LHCN-M2 (cell line): Measurements from ENCODE around the gene SMARCD3. TPM values are rescaled to one million over a fixed set of nuclear protein-coding genes. Genes with fewer than 3 reads are reported as not detected.

Source experiments
- DNase-seq: peaks from one replicate; pipeline ENCODE4 v3.0.0-alpha.2; 2012; ENCODE audit warnings: low read depth
- total RNA-seq: library from RNA; depleted of rRNA; stranded (reverse); fragments of >200 nt; gene quantifications from 2 replicates; pipeline ENCODE4 v1.2.3, GENCODE V29; 2014

SMARCD3 gene
- total RNA-seq, 1 experiment from 2014 or later = 161 TPM

DNA sequence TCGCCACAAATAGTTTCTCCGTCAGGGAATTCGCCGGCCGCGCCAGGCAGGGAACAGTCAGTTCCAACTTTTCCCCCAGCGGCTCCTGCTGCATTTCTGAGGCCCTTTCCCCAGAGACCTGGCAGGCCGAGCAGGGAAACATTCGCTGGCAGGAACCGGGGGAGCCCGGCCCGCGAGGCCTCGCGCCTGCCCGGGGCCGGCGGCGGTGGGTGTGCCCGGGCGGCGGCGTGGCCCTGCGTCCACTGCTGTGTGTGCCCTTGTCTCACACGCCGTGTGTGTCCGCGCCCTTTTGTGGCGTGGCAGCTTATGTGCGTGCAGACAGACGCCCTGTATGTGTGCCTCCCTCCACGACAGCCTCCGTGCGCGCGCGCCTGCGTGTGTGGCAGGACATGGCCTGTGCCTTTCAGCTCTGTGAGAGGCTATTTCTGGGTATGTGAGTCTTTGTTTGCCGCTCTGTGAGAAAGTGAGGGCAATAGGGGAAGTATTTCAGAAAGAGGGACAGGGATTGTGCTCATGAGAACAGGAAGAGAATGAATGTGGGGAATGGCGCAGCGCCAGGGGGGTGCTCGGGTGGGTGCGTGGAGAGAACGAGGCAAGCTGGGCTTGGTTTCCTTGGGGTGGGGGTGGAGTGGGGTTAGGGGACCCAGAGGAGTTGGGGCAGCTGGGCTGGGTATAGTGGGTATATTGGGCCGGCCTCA lies 689 bp upstream of the SMARCD3 start:
- DNase-seq = peak; percentile 84

DNA sequence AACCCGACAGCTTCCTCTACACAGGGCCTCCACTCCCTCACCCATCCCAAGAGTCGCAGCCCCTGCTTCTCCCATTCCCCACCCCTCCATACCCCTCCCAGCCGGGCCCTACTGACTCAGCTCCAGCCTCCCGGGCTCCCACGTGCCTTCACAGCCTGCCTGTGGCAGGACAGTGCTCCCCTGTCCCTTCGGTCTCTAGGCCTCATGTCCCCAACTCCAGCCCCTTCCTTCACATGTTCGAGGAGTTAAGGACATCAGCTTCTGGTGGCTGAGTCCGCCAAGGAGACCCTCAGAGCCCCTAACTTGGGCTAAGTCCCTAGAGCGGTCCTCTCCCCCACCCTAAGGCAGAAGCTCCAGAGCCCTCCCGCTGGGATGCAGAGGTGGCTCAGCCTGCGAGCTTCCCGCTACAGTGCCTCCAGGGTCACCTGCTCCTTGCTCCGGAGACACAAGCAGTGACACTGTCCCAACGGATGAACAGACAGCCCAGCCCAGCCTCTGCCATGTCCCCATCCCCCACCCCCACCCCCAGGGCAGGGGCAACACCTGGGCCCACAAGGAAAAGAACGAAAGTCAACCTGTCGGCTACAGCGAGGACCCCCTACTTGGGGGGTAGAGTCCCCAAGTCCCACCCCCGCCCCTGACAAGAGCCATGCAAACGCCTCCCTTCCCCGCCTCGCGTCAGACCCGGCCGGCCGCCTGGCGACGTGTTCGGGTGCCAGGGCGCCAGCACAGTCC lies 716 bp downstream of the SMARCD3 start:
- DNase-seq = peak; percentile 79

DNA sequence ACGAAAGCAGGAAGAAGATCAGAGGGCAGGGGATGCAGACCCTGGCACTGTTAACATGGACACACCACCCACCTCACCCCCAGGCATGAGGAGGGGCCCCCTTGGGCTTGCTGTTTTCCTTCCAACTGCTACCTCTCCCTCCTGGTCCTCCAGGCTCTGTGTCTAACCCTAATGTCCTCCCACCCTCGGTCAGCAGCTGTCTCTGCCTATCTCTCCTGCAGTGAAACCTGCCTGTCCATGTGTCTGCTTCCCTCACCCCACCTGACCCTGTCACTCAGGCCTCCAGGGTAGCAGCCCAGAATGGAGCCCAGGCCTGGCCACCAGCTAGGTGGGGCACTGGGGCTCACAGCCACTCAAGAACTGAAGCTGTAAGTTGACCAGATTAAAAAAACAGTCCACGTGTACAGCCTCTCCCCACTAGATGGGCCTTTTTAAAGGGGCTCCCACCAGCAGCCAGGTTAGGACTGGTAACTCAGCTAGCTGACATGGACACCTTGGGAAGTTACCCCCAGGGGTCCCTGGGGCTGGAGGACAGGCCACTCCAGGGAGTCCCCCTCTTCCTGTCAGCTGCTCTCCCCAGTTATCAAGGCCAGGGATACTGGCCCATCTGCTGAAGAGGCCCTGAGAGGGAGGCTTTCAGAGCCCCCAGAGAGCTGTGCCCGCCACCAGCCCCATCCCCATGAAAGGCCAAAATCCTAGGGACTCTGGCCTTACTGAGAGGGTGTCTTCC lies 1.5 kb downstream of the SMARCD3 start:
- peak; percentile 100 for DNase-seq

DNA sequence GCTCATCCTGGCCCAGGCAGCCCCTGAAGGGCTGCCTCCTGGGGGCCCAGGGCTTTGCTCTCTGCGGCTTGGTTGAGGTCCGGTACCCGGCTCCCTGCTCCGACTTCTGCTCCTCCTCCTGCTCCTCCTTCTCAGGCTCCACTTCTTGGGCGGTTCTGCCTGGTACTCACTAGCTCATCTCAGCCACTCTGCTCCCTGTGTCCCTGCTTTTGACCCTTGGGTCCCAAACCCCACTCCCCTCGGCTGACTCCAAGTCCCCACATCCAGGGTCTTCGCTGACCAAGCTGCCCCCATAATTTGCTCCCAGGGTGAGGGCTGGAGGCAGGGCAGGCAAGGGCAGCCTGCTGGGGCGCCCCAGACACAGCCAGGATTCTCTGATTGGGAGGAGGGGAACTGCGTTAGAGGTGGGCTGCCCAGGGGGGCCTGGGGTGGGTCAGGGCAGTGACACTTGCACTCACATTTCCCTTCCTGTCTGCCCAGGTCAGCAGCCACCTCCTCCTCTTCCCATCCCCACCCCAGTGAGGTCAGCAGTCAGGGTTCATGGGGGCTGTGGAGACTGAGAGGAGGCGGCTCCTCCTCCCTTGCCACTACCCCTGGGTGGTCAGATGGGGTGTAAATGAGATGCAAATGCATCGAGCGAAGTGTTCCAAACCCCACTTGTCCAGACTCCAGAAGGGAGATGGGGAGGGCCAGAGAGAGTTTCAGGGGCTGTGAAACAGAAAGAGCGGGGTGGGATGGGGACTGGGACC lies 2.2 kb downstream of the SMARCD3 start:
- peak; percentile 74 for DNase-seq

DNA sequence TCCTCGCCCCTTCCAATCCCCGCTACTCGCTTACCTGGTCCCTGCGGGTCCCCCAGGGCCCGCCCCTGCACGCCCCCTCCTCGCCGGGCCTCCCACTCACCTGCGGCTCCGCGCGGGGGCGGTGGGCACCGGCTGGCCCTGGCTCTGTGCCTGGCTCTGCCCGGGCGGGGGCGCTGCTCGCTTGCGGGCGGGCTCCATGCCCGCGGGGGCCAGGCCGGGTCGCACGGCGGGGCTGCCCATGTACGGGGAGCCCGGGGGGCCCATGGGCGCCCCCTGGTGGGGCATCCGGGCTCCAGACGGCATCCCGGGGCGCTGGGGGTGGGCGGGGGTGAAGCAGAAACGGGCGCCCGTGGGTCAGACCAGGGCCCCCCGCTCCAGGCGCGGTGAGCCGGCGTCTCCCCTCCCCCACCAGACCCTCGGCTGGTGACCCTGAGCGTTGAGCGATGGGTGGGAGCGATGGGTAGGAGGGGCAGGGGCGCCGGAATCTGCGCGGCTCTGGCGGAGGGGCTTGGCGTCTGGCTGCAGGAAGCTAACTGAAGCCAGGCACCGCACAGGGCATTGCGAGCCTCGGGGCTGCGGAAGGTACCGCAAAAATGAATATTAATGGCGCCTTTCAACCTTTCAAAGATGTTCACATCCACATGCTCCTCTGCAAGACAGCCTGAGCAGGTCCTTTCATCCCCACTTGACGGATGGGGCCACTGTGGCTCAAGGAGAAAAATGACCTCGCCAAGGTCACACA lies 3.0 kb downstream of the SMARCD3 start:
- DNase-seq = peak; percentile 31

DNA sequence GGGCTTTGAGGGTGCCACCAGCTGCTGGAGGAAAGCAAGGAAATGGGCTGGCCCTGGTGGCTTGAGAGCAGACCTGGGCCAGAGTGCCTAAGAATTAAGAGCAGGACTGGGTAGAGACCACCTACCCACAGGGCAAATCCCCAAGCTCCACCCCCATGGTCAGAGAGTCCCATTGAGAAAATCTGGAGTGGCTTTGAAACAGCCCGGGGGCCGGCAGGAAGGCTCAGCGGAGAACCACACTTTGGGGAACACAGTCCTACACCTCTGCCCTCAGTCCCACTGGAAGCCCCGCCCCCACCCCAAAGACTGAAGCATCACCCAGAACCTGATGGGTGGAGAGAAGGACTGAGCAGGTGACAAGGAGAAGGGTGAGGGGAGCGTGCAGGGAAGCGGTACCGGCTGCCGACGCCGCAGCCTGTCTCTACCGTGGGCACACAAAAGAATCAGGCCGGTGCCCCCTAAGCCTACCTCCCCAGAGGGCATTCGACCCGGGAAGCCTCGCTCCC lies 3.6 kb downstream of the SMARCD3 start:
- DNase-seq = no peak

DNA sequence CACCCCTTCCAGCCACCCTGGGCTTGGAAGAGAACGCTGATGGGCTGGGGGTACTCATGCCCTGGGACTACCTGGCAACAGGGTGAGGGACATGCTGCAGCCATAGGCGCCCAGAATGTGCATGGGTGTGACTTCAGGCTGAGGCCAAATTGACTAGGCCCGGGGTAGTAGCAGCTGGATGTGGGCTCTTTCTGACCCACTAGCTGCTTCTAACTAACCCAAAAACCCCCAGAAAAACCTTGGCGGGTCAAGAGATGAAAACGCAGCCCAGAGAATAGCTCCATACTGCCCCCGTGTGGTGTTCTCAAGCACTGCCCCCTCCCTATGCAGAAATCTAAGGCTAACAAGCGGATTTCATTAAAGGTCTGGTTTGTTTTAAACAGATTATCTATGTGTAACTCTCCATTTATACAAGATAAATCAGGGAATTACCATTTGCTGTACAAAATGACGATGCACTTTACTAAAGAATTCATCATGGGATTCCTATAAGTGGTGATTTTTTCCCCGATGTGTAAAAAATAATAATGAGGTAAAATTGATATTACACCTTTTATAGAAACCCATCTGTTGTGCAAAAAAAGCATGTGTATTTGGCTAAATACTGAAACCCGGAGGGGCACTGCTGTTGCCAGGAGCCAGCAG lies 4.2 kb downstream of the SMARCD3 start:
- DNase-seq = peak; percentile 70

DNA sequence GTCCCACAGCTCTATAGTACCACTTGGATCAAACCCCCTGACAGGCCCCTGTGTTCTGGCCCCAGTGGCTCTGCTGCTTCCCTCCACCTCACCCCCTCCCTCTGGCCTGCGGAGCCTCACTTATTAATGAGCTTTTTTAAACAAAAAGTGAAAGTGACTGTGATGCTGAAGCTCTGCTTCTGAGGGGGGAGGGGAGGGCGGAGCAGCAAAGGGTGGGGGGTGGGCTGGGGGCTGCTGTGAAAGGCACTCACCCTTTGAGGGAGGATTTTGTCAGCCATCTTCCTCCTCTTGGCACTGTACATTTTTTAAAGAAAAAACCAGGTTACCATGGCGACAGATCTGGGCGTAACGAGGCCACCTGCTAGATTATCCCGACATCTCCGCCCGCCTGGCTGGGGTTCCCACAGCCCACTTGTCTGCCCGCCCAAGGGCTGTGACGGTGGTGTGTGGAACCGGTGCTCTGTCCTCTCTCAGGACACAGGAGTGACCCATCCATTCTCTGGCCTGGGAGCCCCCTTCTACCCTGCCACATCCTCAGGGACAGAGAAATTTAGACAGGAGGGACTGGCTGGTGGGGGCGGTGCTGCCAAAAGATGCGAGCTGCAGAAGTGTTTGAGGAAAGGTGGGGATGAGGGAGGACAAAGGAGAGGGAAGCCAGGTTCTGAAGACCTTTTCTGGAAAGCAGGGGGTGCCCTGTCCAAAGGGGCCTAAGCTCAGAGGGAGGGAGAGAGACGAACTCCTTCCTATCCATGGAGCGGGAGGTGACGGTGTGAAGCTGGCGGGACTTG lies 4.9 kb downstream of the SMARCD3 start:
- no peak for DNase-seq

DNA sequence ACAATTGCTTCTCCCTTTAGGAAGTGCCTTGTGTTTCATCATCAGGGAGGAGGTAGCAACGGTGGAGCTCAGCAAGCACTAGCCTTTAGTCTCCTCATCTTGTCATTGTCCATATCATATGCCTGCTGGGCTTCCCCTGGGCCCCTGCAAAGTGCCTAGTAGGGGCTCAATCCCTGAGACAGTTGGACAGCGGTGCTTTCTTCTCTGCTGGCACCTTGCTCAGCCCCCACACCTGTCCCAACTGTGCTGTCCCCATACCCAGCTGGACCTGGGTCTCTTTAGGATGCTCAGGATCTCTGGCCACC lies 5.5 kb downstream of the SMARCD3 start:
- no peak for DNase-seq

DNA sequence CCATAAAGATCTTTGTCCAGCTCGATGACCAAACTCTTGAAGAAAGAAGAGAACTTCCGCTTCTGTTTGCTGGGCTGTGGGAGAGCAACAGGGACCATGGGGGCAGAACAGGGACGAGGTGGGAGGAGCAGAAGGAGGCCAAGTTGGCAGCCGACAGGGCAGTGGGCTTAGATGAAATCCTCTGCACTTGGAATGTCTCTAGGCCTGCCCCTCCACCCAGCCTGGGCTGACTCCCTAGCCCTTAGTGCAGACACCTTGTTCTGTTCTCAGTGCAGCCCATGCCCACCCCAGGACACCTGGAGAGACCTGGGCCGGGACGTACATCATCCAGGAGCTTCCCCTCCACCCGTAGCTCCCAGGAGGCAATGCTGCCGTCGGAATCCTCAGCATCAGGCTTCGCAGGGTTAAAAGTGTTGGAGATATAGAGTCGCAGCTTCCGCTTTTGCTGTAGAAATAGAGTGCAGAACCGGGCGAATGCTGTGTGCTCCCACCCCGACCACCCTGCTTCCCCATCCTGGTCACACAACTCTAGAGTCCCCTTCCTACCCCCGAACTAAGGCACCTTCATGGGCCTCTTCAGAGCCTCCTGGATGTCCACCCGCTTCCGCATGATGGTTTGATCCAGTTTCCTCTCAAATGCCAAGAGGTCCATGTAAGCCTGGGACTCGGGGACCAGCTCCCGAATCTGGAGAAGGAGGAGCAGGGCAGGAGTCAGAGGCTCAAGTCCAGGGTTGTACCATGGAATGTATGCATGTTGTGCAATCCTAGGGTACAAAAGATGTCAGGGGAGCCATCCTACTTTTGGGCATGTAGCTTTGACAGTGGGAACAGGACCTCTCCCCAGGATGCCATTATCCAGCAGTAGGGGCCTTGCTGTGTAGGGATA lies 6.1 kb downstream of the SMARCD3 start:
- DNase-seq = no peak

DNA sequence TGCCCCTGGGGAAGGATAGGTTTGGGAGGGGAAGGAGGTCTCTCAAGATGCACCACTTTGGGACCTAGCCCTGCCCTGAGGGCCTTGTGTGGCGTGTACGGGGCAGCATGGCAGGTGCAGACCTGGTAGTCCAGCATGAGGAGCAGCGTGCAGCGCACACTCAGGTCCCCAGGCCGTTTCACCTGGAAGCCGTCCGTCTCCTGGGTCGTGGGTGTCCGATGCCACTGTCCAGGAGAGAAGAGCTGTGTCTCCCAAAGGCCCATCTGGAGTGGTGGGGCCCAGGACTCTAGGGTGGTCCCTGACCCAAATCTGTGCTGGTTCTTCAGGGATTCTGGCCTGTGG lies 6.8 kb downstream of the SMARCD3 start:
- no peak for DNase-seq

DNA sequence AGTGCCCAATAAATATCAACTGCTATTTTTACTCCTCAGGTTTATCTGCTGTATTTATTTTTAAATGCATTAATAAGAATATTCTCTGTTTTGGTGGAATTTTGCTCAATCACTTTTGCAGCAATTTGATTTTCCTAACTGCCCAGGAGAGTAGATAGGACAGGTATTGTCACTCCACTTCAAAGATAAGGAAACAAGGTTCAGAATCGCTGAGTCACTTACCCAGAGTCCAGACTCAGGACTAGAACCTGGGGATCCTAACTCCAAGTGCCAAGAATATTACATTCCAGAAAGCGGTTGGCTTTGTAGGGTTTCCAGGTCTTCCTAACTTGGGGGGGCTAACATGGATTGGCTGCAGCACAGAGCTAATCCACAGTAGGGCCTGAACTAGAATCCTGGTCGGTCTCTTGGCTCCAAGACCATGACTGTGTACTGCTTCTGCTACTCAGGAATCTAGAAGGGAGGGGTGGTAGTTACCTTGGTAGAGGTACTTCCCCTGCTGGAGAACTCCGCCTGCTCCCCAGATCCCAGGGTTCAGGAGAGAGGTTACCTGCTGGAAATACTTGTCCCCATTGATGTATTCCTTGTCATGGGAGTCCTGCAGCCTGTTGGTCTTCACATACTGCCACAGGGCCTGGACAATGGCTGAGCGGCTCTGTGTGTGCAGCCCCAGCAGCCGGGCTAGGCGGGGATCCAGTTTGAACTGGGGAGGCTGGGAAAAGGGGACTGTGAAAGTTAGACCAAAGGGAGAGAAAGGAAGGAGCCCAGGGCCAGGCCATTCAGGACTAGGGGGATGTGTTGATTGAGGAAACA lies 7.3 kb downstream of the SMARCD3 start:
- DNase-seq = no peak

DNA sequence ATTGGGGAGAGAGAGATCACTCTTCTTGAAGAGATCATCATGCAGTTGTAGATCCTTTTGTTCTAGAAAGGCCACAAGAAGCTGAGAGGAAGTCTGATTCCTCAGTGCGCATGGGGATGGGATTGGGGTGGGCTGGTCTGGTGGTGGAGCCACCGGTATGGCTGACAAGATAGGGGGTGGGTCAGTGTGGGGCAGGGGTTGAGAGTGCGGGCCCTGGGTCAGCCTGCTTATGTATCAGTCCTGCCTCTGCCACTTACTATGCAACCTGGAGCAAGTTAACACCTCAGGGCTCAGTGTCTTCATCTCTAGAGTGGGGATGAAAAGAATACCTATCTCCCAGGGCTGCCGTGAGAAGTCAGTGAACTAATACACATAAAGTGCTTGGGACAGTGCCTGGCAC lies 8.0 kb downstream of the SMARCD3 start:
- DNase-seq = no peak

DNA sequence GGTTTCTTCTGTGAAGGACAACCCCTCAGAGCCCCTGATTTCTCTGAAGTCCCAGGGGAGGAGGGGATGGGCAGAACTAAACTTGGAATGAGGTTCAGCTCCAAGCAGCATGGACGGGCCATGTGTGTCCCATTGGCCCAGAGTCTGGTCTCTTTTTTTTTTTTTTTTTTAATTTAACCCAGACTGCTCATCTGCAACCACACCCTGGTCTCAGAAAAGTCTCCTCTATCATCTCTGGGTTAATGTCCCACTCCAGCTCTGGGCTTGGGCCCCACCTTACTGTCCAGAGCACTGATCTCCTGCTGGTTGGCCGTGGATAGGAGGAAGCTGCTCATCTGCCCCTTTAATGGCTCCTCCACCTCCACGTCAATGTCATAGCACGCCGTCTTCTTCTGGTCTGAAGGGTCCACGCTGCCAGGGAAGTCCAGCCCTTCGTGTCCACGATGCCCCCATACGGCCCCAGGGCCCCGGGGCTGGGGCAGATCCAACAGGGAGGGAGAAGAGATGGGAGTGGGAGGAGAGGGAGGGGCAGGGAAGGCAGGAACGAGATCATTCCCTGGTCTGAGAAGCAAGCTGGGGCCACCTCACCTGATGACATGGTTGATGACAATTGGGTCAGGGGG lies 8.5 kb downstream of the SMARCD3 start:
- no peak for DNase-seq

DNA sequence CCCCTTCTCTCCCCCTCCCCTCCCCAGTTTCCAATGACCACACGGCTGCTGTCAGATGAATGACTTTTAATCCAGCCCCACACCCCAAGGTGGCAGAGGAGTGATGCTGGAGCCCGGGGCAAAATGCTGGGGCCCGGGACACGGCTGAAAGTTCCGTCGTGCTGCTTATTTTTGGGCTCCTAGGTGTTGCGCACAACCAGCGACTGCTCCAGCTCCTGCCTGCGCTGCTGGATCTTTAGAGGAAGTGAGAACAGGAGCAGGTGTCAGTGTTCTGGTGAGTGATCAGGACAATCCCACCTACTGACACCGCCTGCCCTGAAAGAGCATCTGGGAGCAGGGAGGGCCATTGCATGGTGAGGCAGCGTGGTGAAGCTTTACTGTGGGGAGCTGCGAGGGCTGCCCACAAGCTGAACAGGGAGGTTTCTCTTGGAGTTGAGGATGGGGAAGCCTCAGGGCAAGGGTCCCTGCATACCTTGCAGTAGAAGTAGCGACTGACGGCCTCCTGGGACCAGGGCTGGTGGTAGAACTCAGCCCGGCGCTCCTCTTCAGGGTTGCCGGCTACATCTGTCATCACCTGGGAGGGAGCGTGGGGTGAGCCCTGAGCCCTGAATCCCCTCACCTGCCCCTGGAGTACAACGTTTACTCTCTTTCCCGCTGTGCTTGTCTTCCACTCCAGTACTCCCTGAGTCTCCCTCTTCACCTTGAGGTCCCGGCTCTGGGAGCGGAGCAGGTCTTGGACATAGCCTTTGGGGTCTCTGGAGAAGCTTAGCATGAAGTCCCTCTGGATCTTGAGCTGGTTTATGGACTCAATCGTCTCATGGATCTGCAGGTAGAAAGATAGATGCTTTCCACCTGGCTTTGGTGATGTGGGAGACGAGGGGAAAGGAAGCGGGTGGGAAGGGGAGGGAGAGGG lies 9.3 kb downstream of the SMARCD3 start:
- no peak for DNase-seq

DNA sequence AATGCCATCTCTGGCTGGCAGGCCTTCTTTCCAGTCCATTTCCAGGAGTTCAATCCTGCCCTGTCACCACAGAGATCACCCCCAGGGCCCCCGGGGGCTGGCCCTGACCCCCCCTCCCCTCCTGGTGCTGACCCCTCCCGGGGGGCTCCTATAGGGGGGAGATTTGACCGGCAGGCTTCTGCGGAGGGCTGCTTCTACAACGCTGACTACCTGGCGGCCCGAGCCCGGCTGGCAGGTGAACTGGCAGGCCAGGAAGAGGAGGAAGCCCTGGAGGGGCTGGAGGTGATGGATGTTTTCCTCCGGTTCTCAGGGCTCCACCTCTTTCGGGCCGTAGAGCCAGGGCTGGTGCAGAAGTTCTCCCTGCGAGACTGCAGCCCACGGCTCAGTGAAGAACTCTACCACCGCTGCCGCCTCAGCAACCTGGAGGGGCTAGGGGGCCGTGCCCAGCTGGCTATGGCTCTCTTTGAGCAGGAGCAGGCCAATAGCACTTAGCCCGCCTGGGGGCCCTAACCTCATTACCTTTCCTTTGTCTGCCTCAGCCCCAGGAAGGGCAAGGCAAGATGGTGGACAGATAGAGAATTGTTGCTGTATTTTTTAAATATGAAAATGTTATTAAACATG lies 10.2 kb downstream of the SMARCD3 start:
- no peak for DNase-seq
